Posterior vena cava (tissue), 2 donors: ENCODE results near the gene TAS1R1. TPM values are rescaled to one million over a fixed set of nuclear protein-coding genes. Genes with fewer than 3 reads are reported as not detected.
"Not testable (repeated sequence)": the region's sequence is repeated elsewhere in the genome, so short reads cannot be mapped to it uniquely, and the experiment has no call there.

ENCODE experiments used
- DNase-seq: peaks from one replicate; pipeline ENCODE4 v3.0.0-alpha.2; 2020; ENCODE audit warnings: low spot score
- intact Hi-C, 2 donors: fragments of 100-400 bp; cut with DNase I; formaldehyde crosslinking; loops; one replicate each; pipeline versions ENCODE4 v1.14.1 to v1.14.2; 2022 to 2023
- total RNA-seq, 2 donors: library from RNA; stranded (reverse); fragmentation: NEBNext Ultra II Directional; extraction: Animal tissue kit (Norgen Biotek cat#: 25700); gene quantifications; one replicate each; pipeline ENCODE4 v1.2.1, GENCODE V29; 2021
- donor health status: DM: yes; HTN: yes; CAD: no.
- donor health status: DM: yes; HTN: yes; CAD: no.

Gene TAS1R1
- total RNA-seq, 2 donors from 2014 or later, result not detected

GRCh38 chr1:6599991-6600390 lies 44.9 kb downstream of the TAS1R1 start:
- intact Hi-C loops, DNase-seq: not testable (repeated sequence)

- peak; percentile 79 for DNase-seq
- intact Hi-C loops, result no loop called here
Observed at GRCh38 chr1:6600410-6601048, 45.4 kb downstream of the TAS1R1 start.

GRCh38 chr1:6601049-6601922 lies 46.2 kb downstream of the TAS1R1 start:
- intact Hi-C loops, result no loop called here
- DNase-seq, result peak; percentile 90

GRCh38 chr1:6601923-6602668 lies 47.0 kb downstream of the TAS1R1 start:
- intact Hi-C loops, result no loop called here
- peak; percentile 87 for DNase-seq

GRCh38 chr1:6602669-6603237 lies 47.6 kb downstream of the TAS1R1 start, which contains the start of gene KLHL21:
TSS of gene KLHL21 (minus strand) at chr1:6602869. CDS start at chr1:6602817, 52 bp downstream.
- intact Hi-C loops, result no loop called here
- DNase-seq, result peak; percentile 98

- intact Hi-C loops, result no loop called here
Observed at GRCh38 chr1:6603238-6603914, 48.3 kb downstream of the TAS1R1 start.

GRCh38 chr1:6603915-6604558 lies 48.9 kb downstream of the TAS1R1 start:
- DNase-seq, result peak; percentile 94
- intact Hi-C loops, result no loop called here

More at GRCh38 chr1:6603238-6603914, 48.3 kb downstream of the TAS1R1 start:
- peak; percentile 90 for DNase-seq

- peak; percentile 85 for DNase-seq
- intact Hi-C loops, result no loop called here
Observed at GRCh38 chr1:6612641-6613360, 57.7 kb downstream of the TAS1R1 start.

- intact Hi-C loops, result no loop called here
- peak; percentile 100 for DNase-seq
Observed at GRCh38 chr1:6613361-6614018, 58.4 kb downstream of the TAS1R1 start, which contains the start of gene PHF13. TSS of gene PHF13 (plus strand) at chr1:6613731. CDS start at chr1:6614067, 336 bp downstream.

GRCh38 chr1:6614019-6614928 lies 59.2 kb downstream of the TAS1R1 start:
- intact Hi-C loops, result no loop called here

GRCh38 chr1:6614929-6615785 lies 60.0 kb downstream of the TAS1R1 start:
- no peak for DNase-seq
- intact Hi-C loops, result no loop called here

More at GRCh38 chr1:6614019-6614928, 59.2 kb downstream of the TAS1R1 start:
- peak; percentile 86 for DNase-seq

- DNase-seq, result no peak
- intact Hi-C loops, result no loop called here
Observed at GRCh38 chr1:6619045-6619444, 63.9 kb downstream of the TAS1R1 start.

- DNase-seq, result no peak
- intact Hi-C loops, result no loop called here
Observed at GRCh38 chr1:6621429-6622391, 66.6 kb downstream of the TAS1R1 start.
